NCI-H1048 (cell line): ENCODE results near the gene VPS13C.

ENCODE experiments used
- DNase-seq: peaks from one replicate; lab custom pipeline; 2025; lab: John Stamatoyannopoulos, UW

The VPS13C gene

DNA sequence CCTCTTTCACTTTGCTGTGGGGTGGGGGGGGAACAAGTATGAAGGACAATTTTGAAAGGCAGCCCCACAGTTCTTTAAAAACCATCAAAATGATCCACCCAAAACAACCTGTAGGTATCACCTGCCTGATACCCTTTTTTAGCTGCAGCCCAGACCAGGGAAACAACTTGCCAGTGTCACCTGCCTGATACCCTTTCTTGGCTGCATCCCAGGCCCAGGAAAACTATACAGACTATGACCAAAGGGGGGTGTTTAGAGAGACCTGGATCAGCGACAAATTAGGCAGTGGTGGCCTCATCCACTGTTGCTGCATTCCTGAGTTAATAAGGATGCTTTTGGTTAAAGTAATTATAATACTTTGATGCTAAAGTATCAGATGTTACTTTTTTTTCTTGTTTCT is 122.0 kb downstream of the VPS13C start:
- no peak for DNase-seq

DNA sequence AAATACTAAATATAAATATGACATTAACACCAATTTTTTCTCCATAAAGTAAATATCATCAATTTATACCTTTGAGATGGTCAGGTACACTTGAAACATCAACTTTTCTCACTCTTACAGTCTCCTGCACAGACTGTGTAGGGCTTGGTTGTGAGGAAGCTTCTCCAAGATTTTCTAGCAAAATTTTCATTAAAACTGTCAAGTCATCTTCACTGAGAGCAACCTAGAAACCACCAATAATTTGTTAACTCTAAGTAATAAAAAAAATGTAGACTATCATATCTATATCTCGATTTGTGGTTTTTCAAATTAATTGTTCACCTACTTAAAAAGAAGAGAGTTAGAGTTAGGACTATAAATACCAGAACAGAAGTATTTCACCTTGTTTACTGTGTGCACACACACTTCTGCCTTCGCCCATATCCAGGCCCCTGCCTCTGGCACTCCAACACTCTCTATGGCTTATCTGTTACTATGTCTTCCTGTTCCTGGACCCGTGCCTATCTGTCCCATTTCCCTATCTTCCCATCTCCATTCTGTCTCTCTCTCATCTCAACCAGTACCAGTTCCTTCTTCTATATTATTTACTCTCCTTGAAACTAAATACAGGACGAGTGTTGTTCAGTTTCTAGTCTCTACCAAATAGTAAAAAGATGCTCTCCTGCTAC is 123.6 kb downstream of the VPS13C start:
- no peak for DNase-seq

GRCh38 chr15:61935493-61935892 is 124.8 kb downstream of the VPS13C start:
- no peak for DNase-seq

GRCh38 chr15:61929452-61929851 is 130.8 kb downstream of the VPS13C start:
- DNase-seq: no peak

DNA sequence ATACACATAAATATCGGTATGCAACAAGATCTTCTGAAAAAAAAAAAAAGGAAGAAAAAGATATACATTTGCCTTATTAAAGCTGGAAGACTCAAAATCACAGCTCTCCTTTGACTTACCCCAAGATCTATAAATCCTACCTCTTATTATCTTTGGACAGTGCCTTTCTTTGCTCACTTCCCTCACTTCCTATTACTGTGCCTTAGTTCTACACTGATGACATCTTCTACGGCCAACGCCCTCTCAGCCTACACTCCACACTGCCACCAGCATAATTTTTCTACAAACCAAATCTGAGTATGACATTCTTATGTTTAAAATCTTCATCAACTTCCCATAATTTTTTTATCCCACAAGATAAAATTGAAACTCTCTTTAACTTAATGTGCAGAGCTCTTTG is 137.1 kb downstream of the VPS13C start:
- no peak for DNase-seq

DNA sequence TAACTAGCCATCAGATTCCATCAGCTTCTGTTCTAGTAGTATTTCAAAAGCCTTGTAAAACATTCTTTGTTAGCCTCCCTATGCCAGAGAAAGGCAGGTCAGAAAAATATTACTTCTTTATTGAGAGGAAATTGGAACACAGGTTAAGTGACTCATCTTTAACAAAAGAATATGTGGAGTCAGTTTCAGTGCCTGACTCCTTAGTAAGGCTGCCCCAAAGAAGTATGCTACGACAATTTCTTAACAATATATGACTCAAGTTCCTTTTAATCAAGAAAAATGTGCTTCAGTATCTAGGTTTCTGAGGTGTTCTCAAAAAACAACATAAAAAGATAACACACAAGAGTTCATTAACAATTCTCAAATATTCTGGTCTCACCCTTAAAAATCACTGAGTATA is 139.2 kb downstream of the VPS13C start:
- no peak for DNase-seq

GRCh38 chr15:61917457-61917856 is 142.8 kb downstream of the VPS13C start:
- DNase-seq: no peak

DNA sequence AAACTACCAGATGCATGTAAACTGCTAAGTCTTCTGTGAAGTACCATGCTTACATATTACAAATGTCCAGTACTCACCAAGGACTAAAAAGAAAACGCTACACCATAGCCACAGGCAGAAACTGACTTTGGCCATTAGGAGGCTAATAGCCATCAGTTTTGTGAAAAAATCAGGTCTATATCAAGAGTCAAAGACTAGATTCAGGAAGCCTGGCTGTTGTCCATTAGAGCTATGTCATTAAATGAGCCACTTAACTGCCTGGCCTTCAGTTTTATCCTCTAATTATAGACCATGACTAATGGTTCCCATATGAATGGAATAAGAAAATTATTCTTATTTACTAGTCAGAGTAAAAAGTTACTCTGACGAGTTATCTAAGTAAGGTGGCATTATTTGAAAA is 144.1 kb downstream of the VPS13C start:
- DNase-seq: no peak

DNA sequence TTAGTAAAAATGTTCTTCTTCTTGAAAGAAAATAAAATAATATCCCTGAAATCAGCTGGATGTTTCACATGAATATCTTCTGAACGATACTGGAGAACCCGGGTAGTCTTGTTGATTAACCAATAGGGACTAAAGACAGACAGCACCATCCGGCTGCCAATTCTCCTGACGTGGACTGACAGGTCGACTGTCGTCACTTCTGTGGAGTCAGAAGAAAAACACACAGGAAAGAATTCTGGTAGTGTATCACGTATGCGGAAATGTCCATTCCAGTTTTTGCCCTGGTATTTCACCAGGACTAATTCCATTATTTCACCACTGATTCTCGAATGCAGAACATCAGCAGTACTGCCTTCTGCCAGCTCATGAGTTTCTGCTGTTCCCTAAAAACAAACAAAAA is 144.6 kb downstream of the VPS13C start:
- DNase-seq: no peak

GRCh38 chr15:61910839-61911369 is 149.3 kb downstream of the VPS13C start:
- no peak for DNase-seq

GRCh38 chr15:61908241-61908640 is 152.0 kb downstream of the VPS13C start:
- DNase-seq: no peak

GRCh38 chr15:61907753-61908086 is 152.5 kb downstream of the VPS13C start:
- DNase-seq: no peak

- no peak for DNase-seq
Observed at GRCh38 chr15:61906961-61907752, 153.1 kb downstream of the VPS13C start.

GRCh38 chr15:61893146-61893545 is 167.1 kb downstream of the VPS13C start:
- DNase-seq: no peak

- no peak for DNase-seq
Observed at GRCh38 chr15:61892140-61892539, 168.1 kb downstream of the VPS13C start.

GRCh38 chr15:61890106-61890505 is 170.1 kb downstream of the VPS13C start:
- DNase-seq: no peak

GRCh38 chr15:61889706-61890105 is 170.5 kb downstream of the VPS13C start:
- DNase-seq: no peak

DNA sequence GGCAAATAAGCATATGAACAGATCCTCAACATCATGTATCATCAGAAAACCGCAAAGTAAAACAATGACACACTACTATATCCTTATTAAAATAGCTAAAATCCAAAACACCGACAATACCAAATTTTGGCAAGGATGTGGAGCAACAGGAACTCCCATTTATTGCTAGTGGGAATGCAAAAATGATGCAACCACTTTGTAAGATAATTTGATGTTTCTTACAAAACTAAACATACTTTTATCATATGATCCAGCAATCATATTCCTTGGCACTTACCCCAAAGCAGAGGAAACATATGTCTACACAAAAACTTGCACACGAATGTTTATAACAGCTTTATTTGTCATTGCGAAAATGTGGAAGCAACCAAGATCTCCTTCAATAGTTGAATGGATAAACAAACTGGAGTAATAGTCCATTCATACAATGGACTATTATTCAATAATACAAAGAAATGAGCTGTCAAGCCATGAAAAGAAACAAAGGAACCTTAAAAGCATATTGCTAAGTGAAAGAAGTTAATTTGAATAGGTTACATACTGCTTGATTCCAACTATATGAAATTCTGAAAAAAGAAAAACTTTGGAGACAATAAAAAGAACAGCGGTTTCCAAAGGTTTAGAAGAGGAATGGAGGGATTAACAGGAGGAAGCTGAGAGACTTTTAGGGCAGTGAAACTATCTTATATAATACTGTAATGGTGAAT is 172.0 kb downstream of the VPS13C start:
- no peak for DNase-seq

DNA sequence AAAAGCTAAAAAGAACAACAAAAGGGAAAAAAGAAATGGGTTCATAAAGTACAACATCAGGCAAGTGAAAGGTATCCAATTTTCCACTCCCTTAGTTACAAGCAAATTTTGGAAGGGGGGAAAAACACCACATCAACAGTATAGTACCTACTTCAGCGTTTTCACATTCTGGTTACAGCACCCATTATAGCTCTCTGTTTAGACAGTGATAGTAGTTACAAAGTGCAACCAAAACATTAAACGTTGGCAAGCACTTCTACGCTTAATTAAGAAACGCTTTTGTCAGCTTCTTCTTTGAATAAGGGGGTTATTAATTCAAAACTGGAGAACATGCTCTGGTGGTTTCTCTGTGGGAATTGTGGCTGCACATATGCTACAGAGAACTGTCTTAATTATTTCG is 180.2 kb downstream of the VPS13C start:
- DNase-seq: no peak

DNA sequence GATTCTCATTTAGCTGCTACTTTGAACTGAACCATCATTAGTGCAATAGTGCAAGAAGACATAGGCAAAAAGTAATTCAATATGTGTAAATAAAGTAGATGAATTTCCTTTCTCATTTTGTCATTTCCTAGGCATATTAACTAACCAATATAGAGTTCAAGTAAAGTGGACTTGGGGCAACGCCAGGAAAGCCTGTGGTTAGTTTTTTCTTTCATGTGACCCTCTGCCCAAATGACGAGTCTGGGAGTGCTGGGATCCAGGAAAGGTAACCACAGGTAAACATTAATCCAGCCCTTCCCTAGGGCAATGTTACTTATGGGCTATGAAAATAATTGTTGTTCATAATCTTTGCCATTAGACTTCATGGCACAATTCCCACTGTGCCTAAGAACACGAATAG is 181.0 kb downstream of the VPS13C start:
- no peak for DNase-seq

GRCh38 chr15:61871926-61872522 is 188.2 kb downstream of the VPS13C start:
- DNase-seq: no peak

- no peak for DNase-seq
Observed at GRCh38 chr15:61869656-61870055, 190.6 kb downstream of the VPS13C start.

GRCh38 chr15:61861962-61862361 is 198.3 kb downstream of the VPS13C start:
- DNase-seq: no peak
